ENCODE data around the gene CEP55. TPM values are rescaled to one million over a fixed set of nuclear protein-coding genes. Genes with fewer than 3 reads are reported as not detected.
A peak's percentile ranks its signal among the peaks of the same experiment; 100 is the strongest.

CEP55 gene
- total and polyA plus RNA-seq, 9 of the 15 experiments (the other 6 are each of a cell fraction or from before 2014, with no cell fraction given) = 4.4 to 32.5 (median 18.1) TPM

- Histone ChIP-seq H3K4me2 (ENCODE audit: insufficient read depth, low read length) (no peak overlapping the region), H3K27me3 (ENCODE audit: control insufficient read depth in 2 of 2, insufficient read depth in 2 of 2, low read length in 2 of 2) (no peaks in the 10 kb centered on the region; a peak in 1 of 5 replicates), H3K9ac (ENCODE audit: insufficient read depth in 1 of 2, low read depth in 2 of 2, low read length in 2 of 2) (no peak overlapping the region), H3K9me1 (ENCODE audit: control insufficient read depth, insufficient read depth, low read length) (no peaks in the 10 kb centered on the region), H3K4me3 (no peak overlapping the region), H3K36me3 (ENCODE audit: control insufficient read depth, insufficient read depth, low read length) (no peaks in the 10 kb centered on the region; the same call in 2 of the 3 replicates), H3K4me1 (replicated peaks in 1 of 2; ENCODE audit: control insufficient read depth in 2 of 2, insufficient read depth in 2 of 2, low read length in 2 of 2) (peaks cover 0 to 11% of the 10 kb centered on the region in 2 experiments; a peak in 3 of 5 replicates), H3K9me3 (replicated peaks; ENCODE audit: control insufficient read depth, insufficient read depth, low read depth, low read length) (no peaks in the 10 kb centered on the region), H2AFZ (ENCODE audit: low read depth, low read length) (peak overlapping the region; percentile 68; the same call in 1 of the 2 replicates), H4K20me1 (replicated peaks; ENCODE audit: control insufficient read depth, insufficient read depth, low read length) (no peaks in the 10 kb centered on the region), H3K27ac (ENCODE audit: extremely low read depth, low read depth, low read length) (no peak overlapping the region), H3K79me2 (ENCODE audit: control insufficient read depth, insufficient read depth, low read length) (no peaks in the 10 kb centered on the region)
- no peak for ATAC-seq
- ChIA-PET CTCF (ENCODE audit: low intra/inter-chr PET ratio) (interaction anchor here (0.7 kb wide), 1 partner anchor 254 kb away, joined by 3 read pairs; no protein-coding TSS in a partner anchor), POLR2A (no interaction called here)
- no peak for FAIRE-seq
- TF ChIP-seq ZNF707 (CRISPR knock-in tag; conservative IDR thresholded peaks at IDR 0.05) (no peak), SFPQ (IDR thresholded peaks at IDR 0.05; ENCODE audit: low read depth, low read length) (no peak), HLTF (IDR thresholded peaks at IDR 0.05) (no peak), HMGXB4 (CRISPR knock-in tag; IDR thresholded peaks at IDR 0.05) (no peak), ZNF175 (CRISPR knock-in tag; IDR thresholded peaks at IDR 0.05; ENCODE audit: low read depth) (no peak), ATF1 (CRISPR knock-in tag; IDR thresholded peaks at IDR 0.05) (no peak), ATF1 (tag; IDR thresholded peaks at IDR 0.05) (no peak), TEAD4 (IDR thresholded peaks at IDR 0.05; ENCODE audit: low read length) (no peak), TEAD4 (CRISPR knock-in tag; IDR thresholded peaks at IDR 0.05; ENCODE audit: borderline replicate concordance) (no peak), ZFP30 (CRISPR knock-in tag; IDR thresholded peaks at IDR 0.05; ENCODE audit: borderline replicate concordance) (no peak), YY1 (IDR thresholded peaks at IDR 0.05; ENCODE audit: borderline replicate concordance in 1 of 3, control insufficient read depth in 1 of 3, extremely low read depth in 1 of 3, insufficient read depth in 3 of 3, insufficient read length in 1 of 3, insufficient replicate concordance in 2 of 3, low read depth in 1 of 3, low read length in 2 of 3) (no peak)
- in situ Hi-C loops (cut with MboI) (no loop called here), intact Hi-C loops (cut with micrococcal nuclease) (loop anchor here (5.0 to 10.0 kb wide), 2 partner anchors 132 to 264 kb away; no protein-coding TSS in a partner anchor)
- 18% methylated on average over 4 of the region's 4 CpGs for WGBS (ENCODE audit: insufficient coverage, low coverage, missing lambda C conversion rate)
- DNase-seq (ENCODE audit: extremely low read depth in 1 of 4, low spot score in 3 of 4) = no peak
- BruUV-seq (replicated peaks) = no TSS peak
Measured at GRCh38 chr10:93550606-93551005, 54.2 kb downstream of the CEP55 start.

Data from K562 (cell line).